NCI-H82 (cell line): ENCODE results near the gene C3.
"Not testable (repeated sequence)": the region's sequence is repeated elsewhere in the genome, so short reads cannot be mapped to it uniquely, and the experiment has no call there.

Source experiments
- DNase-seq: peaks from one replicate; lab custom pipeline; 2025; lab: John Stamatoyannopoulos, UW

C3 gene

DNA sequence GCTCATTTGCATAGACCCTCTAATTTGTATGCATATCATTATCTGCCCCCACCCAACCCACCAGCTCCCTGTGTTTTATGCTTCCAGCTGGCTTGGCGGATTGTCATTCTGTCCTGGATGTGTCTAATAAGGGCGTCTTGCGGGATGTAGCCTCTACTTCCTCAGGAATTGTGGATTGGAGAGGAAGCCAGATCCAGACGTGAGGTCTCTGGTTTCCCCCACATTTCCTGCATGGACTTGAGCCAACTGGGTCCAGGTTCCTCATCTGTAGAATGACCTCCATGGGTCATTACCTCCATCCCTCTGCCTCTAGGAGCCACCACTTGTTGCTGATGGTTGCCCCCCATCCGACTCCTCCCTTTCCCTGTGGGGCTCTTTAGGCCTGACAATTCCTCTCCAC lies 57.7 kb downstream of the C3 start:
- no peak for DNase-seq

DNA sequence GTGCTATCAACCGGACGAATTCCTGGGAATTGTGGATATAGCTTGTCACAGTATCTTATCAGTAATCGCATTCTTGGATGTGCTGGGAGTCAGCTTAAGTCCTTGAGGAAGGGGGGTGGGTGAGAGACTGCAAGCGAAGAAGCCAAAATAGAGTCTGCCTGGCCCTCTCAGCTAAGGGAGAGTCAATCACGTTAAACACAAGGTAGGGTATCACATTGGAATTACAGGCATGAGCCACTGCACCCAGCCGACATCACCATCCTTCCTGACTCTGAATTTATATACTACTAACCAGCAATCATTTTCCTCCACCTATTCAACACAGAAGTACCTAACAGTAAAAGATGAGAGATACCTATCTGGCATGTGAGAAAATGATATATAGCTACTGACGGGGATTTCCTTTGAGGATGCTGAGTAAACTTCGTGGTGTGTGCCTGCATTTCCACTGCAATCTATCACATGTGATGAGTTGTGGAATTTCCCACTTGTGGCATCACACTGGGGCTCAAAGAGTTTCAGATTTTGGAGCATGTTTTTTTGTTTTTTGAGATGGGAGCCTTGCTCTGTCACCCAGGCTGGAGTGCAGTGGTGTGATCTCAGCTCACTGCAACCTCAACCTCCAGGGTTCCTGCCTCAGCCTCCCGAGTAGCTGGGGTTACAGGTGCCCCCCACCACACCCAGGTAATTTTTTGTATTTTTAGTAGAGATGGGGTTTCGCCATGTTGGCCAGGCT lies 58.8 kb downstream of the C3 start:
- not testable (repeated sequence) for DNase-seq

DNA sequence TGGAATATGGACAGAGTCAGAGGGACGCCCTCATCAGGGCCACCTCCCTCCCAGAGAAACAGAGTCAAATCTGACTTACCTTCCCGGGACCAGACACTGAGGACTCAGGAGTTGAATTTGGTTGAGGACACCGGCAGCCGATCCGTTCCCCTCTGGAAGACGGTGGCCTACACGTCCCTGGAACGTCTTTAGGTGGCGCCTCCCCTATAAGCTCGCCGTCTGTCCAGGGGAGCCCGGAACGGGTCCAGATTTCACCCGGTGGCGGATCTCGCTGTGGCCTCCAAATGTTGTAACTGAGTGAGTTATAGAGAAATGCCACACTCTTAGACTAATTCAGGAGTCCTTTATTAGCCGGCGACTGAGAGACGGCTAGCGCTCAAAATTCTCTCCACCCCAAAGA lies 59.5 kb downstream of the C3 start:
- no peak for DNase-seq

DNA sequence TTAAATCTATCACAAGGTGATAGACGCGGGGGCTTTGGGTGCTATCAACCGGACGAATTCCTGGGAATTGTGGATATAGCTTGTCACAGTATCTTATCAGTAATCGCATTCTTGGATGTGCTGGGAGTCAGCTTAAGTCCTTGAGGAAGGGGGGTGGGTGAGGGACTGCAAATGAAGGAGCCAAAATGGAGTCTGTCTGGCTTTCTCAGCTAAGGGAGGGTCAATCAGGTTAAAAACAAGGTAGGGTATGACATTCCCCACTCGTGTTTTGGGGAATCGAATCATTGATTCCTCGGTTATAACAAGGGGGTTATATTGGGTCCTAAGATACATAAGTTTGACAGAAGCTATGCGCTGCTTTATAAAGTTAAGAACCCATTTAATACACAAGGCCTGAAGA lies 64.1 kb downstream of the C3 start:
- not testable (repeated sequence) for DNase-seq

DNA sequence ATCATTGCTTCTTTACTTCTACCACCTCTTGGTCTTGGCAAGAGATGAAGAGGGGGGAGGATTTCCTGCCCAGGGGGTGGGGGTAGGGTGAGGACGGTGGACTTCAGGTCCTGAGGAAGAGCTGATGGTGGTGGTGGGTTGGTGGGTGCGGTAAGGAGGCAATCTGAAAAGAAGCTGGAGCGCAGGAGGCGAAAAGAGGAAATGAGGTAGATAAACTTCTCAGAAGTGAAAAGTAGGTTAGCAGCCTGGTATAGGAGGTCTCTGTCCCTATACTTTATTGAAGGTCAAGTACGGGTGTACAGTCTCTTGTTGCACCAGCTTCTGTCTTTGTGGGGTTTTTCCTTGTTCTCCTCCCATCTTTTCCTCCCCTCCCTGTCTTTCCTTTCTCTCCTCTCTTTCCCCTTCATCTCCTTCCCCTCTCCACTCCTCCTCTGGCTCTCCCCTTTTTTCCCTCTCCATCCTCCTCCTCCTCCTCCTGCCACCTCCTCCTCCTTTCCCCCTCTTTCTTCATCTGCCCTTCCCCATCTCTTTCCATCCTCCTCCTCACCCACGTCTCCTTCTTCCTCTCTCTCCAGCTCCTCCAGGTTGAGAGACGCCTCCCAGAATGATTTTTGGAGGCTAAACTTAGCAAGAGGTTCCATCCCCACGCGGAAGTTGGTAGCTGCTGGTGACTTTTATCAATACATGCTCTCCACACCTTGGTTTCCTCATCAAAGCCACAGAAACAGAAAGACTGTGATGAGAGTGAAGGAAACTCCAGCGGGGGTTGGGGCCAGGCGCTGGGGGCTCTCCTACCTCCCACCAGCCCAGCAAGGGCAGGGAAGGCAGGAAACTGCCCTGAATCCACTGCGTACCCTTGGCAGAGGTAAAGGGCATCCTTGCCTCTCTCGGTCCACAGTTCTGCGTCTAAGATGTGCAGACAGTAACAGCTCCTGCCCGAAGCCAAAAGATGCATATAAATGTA lies 65.8 kb downstream of the C3 start:
- DNase-seq: no peak

DNA sequence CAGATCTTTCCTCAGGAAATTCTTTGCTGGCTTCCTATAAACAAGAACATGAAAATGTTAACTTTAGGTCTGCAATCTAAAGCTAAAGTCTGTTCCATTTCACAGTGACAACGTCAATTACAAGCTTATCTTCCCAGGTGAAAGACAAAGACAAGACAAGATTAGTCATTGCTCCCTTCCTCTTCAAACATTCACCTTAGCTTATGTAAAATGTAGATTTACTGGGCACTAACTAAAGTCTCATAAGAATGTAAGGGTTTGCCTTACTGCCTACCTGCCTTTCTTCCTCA lies 67.7 kb downstream of the C3 start:
- no peak for DNase-seq

DNA sequence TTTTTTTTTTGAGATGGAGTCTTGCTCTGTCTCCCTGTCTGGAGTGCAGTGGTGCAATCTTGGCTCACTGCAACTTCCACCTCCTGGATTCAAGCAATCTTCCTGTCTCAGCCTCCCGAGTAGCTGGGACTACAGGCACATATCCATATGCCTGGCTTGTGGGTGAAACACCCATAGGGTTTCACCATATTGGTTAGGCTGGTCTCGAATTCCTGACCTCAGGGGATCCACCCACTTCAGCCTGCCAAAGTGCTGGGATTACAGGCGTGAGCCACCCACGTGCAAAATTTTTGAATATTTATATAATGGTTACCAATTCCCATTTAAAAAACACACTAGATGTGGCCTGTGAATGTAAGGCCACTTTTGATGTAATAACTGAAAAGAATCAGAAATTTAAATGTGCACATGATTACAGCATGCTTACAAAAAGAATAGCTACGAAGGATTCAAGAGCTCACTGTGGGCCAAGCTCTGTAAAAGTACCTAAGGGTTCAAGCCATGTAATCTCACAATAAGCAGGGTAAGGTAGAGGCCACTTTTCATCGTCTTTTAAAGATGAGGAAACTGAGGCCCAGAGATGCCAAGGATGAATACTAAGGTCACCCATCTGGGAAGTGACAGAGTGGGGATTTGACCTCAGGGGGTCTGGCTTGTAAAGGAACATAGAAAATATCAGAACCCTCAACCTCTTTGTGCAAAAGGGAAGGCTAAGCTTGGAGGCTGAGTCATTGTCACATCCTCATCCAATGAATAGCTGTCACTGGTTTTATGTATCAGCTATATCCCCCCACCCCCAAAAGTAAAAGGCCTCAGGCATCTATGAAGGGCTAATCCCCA lies 68.3 kb downstream of the C3 start:
- no peak for DNase-seq

DNA sequence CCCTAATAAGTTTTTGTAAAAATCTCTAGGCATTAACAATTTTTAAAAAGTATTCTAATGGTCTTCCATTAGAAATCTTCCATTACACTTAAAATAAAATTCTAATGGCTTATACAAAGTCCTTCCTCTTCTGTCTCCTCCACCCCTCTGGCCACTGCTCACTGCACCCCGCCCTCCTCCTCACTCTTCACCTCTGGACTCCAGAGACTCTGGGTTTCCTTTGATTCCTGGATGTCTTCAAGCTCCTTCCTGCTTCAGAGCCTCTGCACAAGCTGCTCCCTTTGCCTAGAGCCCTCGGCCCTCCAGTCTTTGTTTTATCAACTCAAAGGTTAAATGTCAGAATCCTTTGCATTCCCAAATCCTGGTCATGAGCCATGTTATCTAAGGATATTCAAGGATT lies 71.3 kb downstream of the C3 start:
- no peak for DNase-seq

DNA sequence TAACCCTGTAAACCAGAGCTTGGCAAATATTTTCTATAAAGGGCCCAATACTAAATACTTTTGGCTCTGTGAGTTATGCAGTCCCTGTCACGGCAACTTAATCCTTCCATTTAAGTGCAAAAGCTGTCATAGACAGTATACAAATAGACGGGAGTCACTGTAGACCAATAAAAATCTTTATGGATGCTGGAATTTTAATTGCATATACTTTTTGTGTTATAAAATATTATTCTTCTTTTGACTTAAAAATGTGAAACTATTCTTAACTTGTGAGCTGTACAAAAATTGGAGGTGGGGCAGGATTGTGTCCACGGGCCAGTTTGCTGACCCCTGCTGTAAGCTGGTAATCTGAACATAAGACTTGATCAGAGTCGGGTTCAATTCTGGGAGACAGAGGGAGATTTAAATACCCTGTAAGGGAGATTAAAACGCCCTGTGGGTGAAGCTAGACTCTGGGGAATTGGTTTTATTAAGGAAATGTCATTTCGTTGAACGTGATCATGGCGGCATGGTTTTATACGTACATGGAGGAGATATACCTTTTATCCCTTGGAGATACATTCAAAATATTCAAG lies 72.2 kb downstream of the C3 start:
- no peak for DNase-seq

DNA sequence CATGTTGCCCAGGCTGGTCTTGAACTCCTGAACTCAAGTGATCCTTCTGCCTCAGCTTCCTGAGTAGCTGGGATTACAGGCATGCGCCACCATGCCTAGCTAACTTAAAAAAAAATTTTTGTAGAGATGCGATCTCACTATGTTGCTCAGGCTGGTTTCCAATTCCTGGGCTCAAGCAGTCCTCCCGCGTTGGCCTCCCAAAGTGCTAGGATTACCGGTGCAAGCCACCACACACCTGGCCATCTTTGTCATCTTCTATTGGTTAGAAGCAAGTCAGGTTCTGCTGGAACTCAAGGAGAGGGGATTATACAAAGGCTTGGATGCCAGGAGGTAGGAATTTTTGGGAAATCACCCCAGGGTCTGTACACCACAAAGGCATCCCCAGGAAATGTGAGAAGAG lies 75.7 kb downstream of the C3 start:
- DNase-seq: no peak

DNA sequence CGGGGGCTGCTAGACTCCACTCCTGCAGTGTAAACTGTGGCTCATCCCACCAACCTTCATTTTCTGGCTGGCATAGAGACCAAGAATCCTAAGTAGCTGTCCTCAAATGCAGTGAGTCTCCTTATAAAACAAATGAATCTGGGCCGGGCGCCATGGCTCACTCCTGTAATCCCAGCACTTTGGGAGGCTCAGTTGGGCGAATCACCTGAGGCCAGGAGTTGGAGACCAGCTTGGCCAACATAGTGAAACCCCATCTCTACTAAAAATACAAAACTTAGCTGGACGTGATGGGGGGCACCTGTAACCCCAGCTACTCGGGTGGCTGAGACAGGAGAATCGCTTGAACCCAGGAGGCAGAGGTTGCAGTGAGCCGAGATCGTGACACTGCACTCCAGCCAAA lies 80.1 kb downstream of the C3 start:
- DNase-seq: not testable (repeated sequence)

DNA sequence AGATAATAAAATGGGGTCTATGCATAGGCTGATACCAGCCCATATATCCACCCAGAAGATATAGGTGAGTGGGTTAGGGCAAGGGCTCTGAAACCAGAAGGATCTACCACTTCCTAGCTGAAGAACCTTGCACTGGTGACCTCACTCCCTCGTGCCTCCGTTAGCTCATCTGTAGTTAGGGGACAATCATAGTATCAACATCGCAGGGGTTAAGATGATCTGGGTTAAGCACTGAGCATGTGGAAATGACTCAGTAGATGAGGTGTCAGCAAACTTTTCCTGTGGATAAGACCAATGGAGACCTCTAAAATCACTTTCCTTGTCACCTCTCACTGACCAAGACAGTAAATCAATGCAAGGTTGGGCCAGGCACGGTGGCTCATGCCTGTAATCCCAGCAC lies 81.0 kb downstream of the C3 start:
- no peak for DNase-seq

DNA sequence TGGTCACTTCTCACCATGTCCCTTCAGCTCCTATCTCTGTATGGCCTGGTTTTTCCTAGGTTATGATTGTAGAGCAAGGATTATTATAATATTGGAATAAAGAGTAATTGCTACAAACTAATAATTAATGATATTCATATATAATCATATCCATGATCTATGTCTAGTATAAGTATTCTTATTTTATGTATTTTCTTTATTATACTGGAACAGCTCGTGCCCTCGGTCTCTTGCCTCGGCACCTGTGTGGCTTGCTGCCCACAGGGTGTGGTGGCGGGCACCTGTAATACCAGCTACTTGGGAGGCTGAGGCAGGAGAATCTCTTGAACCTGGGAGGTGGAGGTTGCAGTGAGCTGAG lies 87.0 kb downstream of the C3 start:
- not testable (repeated sequence) for DNase-seq

DNA sequence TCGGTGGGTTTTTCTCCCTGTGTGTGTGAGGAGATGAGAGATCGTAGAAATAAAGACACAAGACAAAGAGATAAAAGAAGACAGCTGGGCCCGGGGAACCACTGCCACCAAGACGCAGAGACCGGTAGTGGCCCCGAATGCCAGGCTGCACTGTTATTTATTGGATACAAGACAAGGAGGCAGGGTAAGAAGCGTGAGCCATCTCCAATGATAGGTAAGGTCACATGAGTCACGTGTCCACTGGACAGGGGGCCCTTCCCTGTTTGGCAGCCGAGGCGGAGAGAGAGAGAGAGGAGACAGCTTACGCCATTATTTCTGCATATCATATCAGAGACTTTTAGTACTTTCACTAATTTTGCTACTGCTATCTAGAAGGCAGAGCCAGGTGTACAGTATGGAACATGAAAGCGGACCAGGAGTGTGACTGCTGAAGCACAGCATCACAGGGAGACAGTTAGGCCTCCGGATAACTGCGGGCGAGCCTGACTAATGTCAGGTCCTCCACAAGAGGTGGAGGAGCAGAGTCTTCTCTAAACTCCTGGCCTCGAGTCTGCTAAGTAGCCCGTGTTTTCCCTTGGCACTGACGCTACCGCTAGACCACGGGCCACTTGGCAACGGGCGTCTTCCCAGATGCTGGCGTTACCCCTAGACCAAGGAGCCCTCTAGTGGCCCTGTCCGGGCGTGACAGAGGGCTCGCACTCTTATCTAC lies 87.5 kb downstream of the C3 start:
- DNase-seq: peak; percentile 65

DNA sequence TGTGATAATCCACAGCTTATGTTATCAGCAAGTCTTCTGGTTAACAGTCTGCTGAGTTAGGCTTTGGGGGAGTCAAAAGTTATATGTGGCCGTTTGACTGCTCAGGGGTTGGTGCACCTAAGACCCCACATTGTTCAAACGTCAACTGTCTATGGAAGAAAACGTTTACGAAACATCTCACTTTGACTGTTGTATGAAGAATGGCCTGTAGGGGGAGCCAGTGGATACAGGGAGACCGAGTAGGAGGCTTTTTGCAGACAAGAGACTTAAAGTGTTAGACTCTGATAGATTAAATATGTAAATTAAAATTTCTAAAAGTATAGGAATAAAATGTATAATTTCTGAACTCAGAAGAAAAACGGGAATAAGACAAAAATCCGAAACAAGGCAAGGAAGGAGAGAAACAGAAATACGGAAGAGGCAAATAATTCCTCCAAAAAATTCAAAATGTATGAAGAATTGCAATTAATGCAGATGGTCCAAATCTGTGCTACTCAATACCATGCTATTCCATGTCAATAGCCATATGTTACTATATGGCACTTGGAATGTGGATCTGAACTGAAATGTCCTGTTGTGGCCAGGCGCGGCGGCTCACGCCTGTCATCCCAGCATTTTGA lies 88.3 kb downstream of the C3 start:
- peak; percentile 78 for DNase-seq
